Astrocyte of the hippocampus (primary cell): ENCODE measurements around the gene OMP.
"Not testable (repeated sequence)": the region's sequence is repeated elsewhere in the genome, so short reads cannot be mapped to it uniquely, and the experiment has no call there.

Experiments used
- DNase-seq: peaks from one replicate; pipeline ENCODE4 v3.0.0; 2011; ENCODE audit warnings: low read depth, low spot score

Gene OMP

DNA sequence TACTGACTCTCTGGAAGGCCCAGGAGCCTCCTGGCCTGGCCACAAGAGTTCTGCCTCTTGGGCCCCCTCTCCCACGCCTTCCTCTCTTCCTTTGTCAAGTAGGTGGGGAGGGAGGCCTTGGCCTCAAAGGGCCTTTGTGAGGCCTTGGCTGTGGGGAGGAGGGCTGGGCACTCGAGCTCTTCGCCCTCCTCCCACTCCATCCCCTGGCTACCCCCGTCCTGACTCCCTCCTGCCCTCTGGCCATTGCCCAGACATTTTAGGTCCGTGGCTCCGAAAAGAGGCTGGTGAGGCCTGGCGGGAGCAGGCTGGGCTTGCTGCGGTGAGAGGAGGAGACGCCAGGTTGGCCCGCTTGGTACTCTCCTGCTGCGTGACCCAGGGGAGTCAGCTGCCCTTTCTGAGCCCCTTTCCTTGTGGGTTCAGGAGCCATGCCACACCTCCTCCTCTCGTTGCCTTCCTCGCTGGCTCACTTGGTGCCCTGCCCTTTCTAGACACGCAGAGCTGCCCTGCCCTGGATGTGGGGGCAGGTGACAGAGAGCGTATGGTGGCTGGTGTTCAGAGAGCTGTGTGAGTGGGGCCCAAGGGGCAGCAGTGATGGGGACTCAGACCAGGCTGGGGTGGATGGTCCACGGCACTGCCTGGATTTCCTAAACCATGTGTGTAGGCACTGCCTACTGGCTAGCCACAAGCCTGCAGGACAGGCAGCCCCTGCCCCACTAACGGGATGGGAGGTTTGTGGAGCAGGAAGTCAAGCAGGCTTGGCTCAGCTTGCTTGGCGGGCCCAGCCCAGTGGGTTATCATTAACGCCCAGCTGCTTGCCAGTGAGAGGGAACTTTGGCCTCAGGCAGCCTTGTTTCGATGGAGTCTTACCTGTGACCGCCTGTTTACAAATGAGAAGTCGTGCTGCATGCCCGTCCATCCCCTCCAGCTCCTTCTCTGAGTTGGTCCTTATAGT, 15.8 kb upstream of the OMP start:
- no peak for DNase-seq

GRCh38 chr11:77087723-77088225, 14.9 kb upstream of the OMP start:
- no peak for DNase-seq

- no peak for DNase-seq
Observed at GRCh38 chr11:77088236-77089003, 14.2 kb upstream of the OMP start.

DNA sequence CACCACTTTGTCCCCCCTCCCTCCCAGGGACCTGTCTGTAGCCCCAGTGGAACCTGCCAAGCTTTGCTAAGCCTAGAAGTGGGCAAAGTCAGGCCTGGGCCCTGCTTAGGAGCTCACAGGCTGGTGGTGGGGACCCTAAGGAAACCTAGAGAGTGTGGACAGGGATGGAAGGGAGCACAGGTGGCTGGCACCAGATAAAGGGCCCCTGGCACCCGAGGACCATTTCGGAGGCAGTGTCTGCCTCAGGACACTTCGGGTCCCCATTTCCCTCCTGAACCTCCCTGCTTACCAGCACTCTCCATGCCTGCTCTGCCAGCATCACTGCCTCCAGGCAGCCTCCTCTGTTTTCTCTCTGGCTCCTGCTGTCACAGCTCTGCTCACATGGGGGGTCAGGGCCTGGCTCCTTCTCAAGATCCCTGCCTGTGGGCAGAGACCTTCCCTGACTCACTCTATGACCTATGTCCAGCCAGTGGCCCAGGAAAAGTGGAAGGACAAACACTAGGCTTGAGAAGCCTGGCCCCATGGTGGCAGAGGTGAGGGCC, 13.6 kb upstream of the OMP start:
- no peak for DNase-seq

DNA sequence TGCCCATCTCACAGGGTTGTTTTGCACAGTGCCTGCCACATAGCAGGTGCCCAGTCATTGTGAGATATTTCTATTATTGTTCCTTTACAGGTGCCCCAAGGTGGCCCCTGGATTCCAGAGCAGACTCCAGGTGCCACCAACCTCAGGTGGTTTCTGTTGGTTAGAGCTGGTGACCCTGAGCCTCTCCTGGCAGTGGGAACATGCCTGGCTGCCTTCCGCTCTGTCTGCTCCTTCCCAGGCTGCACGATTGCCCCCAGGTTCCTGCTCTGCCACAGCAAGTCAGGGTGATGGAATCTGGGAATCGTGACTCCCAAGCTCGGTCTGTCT, 12.6 kb upstream of the OMP start:
- no peak for DNase-seq

GRCh38 chr11:77090373-77091111, 12.1 kb upstream of the OMP start:
- DNase-seq, result no peak

GRCh38 chr11:77091146-77091940, 11.3 kb upstream of the OMP start:
- DNase-seq, result peak; percentile 87

GRCh38 chr11:77092382-77092781, 10.3 kb upstream of the OMP start:
- no peak for DNase-seq

GRCh38 chr11:77093056-77093891, 9.4 kb upstream of the OMP start:
- DNase-seq, result no peak

DNA sequence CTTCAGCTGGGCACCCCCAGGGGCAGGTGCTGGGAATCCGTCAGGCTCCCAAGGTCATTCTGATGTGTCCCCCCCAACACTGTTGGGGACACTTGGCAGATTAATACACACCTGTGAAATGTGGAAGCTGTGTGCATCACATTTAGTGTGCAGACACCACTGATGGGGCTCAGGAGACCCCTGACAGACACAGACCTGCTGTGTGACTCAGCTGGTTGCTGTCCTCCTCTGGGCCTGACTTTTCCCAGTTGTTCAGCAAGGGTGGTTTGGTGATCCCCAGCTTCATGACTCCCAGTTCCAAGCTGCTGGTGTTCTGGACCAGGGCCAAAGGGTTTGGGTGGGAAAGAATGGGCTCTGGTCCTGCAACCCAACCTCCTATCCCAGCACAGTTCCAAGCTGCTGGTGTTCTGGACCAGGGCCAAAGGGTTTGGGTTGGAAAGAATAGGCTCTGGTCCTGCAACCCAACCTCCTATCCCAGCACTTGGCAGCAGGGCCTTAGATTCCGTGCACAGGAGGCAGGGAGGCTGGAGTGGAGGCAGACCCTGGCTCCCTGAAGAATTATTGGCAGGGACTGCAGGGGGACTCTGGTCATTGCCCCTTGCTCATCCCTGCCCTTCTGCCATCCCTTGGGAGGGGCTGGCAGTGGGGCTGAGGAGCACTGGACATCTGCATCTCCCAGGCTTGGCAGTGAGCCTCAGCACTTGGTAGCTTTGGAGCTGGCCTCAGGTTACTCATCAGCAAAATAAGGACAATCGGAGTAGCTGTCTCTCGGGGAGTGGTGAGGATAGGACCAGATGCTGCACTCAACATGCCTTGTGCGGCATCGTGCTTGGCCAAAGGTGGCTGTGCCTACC, 8.4 kb upstream of the OMP start:
- DNase-seq, result no peak

GRCh38 chr11:77094841-77095365, 7.7 kb upstream of the OMP start:
- no peak for DNase-seq

DNA sequence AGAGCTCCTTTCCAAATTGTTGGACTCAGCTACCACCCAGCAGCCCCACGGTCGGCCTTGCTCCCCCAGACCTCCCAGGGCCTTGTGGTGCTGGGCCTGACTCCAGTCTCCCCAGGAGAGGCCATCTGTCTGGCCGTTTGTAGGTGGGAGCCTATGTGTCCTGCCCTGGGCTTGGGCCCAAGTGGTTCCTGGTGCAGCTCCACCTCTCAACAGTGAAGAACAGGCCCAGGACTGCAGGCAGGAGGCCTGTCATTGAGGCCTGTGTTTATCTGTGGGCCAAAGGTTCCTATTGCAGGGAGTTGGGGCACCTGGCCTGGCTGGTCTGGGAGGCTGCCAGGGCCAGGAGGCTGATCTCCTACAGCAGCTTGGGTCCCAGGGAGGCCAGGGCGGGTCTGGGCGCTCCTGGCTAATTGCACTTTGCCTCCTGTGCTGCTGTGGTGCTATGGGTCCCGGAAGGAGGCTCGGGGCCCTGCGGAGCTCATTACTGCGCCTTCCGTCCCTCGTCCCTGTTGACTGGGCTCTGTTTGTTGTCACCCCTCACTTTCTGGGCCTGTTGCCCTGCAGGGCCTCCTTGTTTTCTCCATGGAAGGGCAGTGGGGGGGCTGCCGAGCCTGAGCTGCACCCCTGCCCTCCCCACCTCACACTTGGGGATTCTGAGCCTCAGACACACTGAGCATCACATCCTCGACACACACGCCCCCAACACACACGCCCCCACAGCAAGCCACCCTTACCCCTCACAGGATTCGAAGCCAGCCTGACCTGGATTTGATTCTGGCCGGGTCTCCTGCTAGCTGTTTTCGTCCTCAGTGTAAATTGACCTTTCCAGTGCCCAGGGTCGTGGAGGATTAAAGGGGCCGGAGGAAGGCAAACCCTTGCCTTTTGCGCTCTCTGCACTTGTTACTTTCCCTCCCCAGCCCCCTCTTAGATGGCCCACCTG, 6.8 kb upstream of the OMP start:
- DNase-seq, result no peak

GRCh38 chr11:77096591-77097019, 6.0 kb upstream of the OMP start:
- no peak for DNase-seq

DNA sequence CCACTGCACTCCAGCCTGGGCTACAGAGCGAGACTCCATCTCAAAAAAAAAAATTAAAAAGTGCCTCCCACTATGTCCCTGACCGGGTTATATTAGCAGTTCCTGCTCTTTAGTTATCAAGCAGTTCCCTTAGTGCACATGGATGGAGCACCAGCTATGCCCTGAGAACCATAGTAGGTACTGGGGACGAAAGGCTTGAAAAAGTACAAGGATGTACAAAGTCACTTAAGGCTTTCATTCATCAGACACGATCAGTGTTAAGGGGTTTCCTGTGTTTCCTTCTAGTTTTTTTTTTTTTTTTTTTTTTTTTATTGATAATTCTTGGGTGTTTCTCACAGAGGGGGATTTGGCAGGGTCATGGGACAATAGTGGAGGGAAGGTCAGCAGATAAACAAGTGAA, 5.5 kb upstream of the OMP start:
- DNase-seq, result not testable (repeated sequence)

GRCh38 chr11:77100166-77101042, 2.2 kb upstream of the OMP start:
- no peak for DNase-seq

DNA sequence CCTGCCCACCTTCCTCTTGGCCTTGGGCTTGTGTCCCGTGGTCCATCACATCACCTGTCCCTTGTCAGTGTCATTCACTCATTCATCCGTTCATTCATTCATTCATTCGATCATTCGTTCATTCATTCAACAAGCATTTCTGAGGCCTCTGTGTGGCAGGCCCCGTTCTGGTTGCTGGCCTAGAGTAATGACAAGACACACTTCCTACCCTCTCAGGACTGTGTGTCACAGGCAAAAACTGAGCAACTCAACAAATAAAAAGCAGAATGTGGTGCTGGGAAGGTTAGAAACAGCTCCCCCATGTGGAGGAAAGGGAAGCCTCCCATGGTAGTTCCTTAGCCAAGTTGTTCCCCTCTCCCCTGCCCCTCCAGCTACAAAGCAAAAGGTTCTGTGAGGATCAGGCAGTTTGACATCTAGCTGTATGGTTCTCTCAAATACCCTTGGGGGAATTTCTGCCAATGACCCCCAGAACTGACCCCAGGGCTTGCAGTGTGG, 1.6 kb upstream of the OMP start:
- no peak for DNase-seq
